ENCODE data around the gene PCOLCE2.

Gene PCOLCE2

GRCh38 chr3:142785996-142786395 is 102.9 kb downstream of the PCOLCE2 start:
- H3K4me1 ChIP-seq (ENCODE audit: control insufficient read depth, low read length), result no peaks in the 10 kb centered on the region
- no peak overlapping the region for H3K27ac ChIP-seq (ENCODE audit: low read depth, low read length)
- H3K27me3 ChIP-seq (ENCODE audit: control insufficient read depth, low read length), result no peaks in the 10 kb centered on the region
- H3K9me3 ChIP-seq (ENCODE audit: control insufficient read depth, insufficient read depth, low read length), result no peaks in the 10 kb centered on the region
- H3K9me2 ChIP-seq (replicated peaks; ENCODE audit: control insufficient read depth, low read length), result no peaks in the 10 kb centered on the region
- TF ChIP-seq EZH2phosphoT487 (IDR thresholded peaks at IDR 0.05; ENCODE audit: borderline replicate concordance, low read length), result no peak
- TF ChIP-seq, protein P1, sequence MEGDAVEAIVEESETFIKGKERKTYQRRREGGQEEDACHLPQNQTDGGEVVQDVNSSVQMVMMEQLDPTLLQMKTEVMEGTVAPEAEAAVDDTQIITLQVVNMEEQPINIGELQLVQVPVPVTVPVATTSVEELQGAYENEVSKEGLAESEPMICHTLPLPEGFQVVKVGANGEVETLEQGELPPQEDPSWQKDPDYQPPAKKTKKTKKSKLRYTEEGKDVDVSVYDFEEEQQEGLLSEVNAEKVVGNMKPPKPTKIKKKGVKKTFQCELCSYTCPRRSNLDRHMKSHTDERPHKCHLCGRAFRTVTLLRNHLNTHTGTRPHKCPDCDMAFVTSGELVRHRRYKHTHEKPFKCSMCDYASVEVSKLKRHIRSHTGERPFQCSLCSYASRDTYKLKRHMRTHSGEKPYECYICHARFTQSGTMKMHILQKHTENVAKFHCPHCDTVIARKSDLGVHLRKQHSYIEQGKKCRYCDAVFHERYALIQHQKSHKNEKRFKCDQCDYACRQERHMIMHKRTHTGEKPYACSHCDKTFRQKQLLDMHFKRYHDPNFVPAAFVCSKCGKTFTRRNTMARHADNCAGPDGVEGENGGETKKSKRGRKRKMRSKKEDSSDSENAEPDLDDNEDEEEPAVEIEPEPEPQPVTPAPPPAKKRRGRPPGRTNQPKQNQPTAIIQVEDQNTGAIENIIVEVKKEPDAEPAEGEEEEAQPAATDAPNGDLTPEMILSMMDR (IDR thresholded peaks at IDR 0.05; ENCODE audit: low read depth, low read length, poor library complexity, severe bottlenecking), result no peak
- H4K20me1 ChIP-seq (ENCODE audit: control insufficient read depth, insufficient read depth, low read depth, low read length), result no peaks in the 10 kb centered on the region
- H3K79me2 ChIP-seq (ENCODE audit: control insufficient read depth, low read length), result no peaks in the 10 kb centered on the region
- no peaks in the 10 kb centered on the region for H3K36me3 ChIP-seq (ENCODE audit: control insufficient read depth, low read length)
- H3F3A ChIP-seq (ENCODE audit: control insufficient read depth, insufficient read depth), result no peaks in the 10 kb centered on the region
- no peak overlapping the region for H3K4me2 ChIP-seq (ENCODE audit: low read length)
- H3K4me3 ChIP-seq (ENCODE audit: low read length), result no peak overlapping the region

DNA sequence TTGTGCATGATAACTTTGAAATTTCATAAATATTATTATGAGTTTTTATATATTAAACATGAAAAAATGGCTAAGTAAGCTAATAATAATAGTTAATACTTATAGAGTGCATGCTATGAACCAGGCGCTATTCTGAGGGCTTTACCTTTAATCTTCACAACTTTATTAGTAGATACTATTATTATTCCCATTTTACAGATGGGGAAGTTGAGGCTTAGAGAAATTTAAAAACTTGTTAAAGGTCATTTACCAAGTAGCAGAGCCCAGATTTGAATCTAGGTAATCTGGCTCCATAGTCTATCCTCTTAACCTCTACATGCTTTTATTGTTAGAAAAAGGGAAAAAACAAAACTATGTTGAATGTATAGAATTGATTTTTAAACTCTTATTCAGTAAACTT is 104.7 kb downstream of the PCOLCE2 start:
- Histone ChIP-seq H3K4me1 (ENCODE audit: control insufficient read depth, low read length) (no peaks in the 10 kb centered on the region), H3K4me3 (ENCODE audit: low read length) (no peak overlapping the region), H4K20me1 (ENCODE audit: control insufficient read depth, insufficient read depth, low read depth, low read length) (no peaks in the 10 kb centered on the region), H3K9me2 (replicated peaks; ENCODE audit: control insufficient read depth, low read length) (no peaks in the 10 kb centered on the region), H3F3A (ENCODE audit: control insufficient read depth, insufficient read depth) (no peaks in the 10 kb centered on the region), H3K27me3 (ENCODE audit: control insufficient read depth, low read length) (no peaks in the 10 kb centered on the region), H3K79me2 (ENCODE audit: control insufficient read depth, low read length) (no peaks in the 10 kb centered on the region), H3K9me3 (ENCODE audit: control insufficient read depth, insufficient read depth, low read length) (no peaks in the 10 kb centered on the region), H3K36me3 (ENCODE audit: control insufficient read depth, low read length) (no peaks in the 10 kb centered on the region), H3K4me2 (ENCODE audit: low read length) (no peak overlapping the region), H3K27ac (ENCODE audit: low read depth, low read length) (no peak overlapping the region)
- TF ChIP-seq EZH2phosphoT487 (IDR thresholded peaks at IDR 0.05; ENCODE audit: borderline replicate concordance, low read length), result no peak
- TF ChIP-seq, protein P1 (IDR thresholded peaks at IDR 0.05; ENCODE audit: low read depth, low read length, poor library complexity, severe bottlenecking), result no peak

DNA sequence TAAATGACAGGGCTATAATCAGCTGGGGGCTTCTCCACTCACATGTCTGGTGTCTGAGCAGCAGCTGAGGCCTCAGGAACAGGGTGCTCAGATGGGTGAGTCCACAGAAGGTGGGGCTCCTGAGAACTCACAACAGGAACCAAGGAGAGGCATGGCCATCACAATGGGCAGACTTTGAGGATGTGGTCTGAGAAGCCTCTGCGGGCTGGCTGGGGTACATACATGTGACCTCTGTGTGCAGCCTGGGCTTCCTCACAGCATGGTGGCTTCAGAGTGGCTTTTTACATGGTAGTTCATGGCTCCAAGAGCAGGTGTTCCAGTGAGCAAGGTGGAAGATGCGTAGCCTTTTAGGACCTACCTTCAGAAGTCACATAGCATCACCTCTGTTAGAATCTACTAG is 106.3 kb downstream of the PCOLCE2 start:
- Histone ChIP-seq H3K4me1 (ENCODE audit: control insufficient read depth, low read length) (no peaks in the 10 kb centered on the region), H3K9me3 (ENCODE audit: control insufficient read depth, insufficient read depth, low read length) (no peaks in the 10 kb centered on the region), H4K20me1 (ENCODE audit: control insufficient read depth, insufficient read depth, low read depth, low read length) (no peaks in the 10 kb centered on the region), H3K36me3 (ENCODE audit: control insufficient read depth, low read length) (no peaks in the 10 kb centered on the region), H3K79me2 (ENCODE audit: control insufficient read depth, low read length) (no peaks in the 10 kb centered on the region), H3K27me3 (ENCODE audit: control insufficient read depth, low read length) (no peaks in the 10 kb centered on the region), H3K4me2 (ENCODE audit: low read length) (no peak overlapping the region), H3K4me3 (ENCODE audit: low read length) (no peak overlapping the region), H3K27ac (ENCODE audit: low read depth, low read length) (no peak overlapping the region), H3F3A (ENCODE audit: control insufficient read depth, insufficient read depth) (no peaks in the 10 kb centered on the region), H3K9me2 (replicated peaks; ENCODE audit: control insufficient read depth, low read length) (no peaks in the 10 kb centered on the region)
- TF ChIP-seq, protein P1 (IDR thresholded peaks at IDR 0.05; ENCODE audit: low read depth, low read length, poor library complexity, severe bottlenecking), result no peak
- TF ChIP-seq EZH2phosphoT487 (IDR thresholded peaks at IDR 0.05; ENCODE audit: borderline replicate concordance, low read length), result no peak

- Histone ChIP-seq H3K4me3 (ENCODE audit: low read length) (no peak overlapping the region), H4K20me1 (ENCODE audit: control insufficient read depth, insufficient read depth, low read depth, low read length) (no peaks in the 10 kb centered on the region)
- TF ChIP-seq, protein P1 (IDR thresholded peaks at IDR 0.05; ENCODE audit: low read depth, low read length, poor library complexity, severe bottlenecking), result no peak
- no peak for TF ChIP-seq EZH2phosphoT487 (IDR thresholded peaks at IDR 0.05; ENCODE audit: borderline replicate concordance, low read length)
Measured at GRCh38 chr3:142779591-142779990, 109.3 kb downstream of the PCOLCE2 start.

More at GRCh38 chr3:142779591-142779990, 109.3 kb downstream of the PCOLCE2 start:
- Histone ChIP-seq H3K4me1 (ENCODE audit: control insufficient read depth, low read length) (no peaks in the 10 kb centered on the region), H3K9me3 (ENCODE audit: control insufficient read depth, insufficient read depth, low read length) (no peaks in the 10 kb centered on the region), H3K9me2 (replicated peaks; ENCODE audit: control insufficient read depth, low read length) (no peaks in the 10 kb centered on the region), H3K27ac (ENCODE audit: low read depth, low read length) (no peak overlapping the region), H3K36me3 (ENCODE audit: control insufficient read depth, low read length) (no peaks in the 10 kb centered on the region), H3K4me2 (ENCODE audit: low read length) (no peak overlapping the region), H3F3A (ENCODE audit: control insufficient read depth, insufficient read depth) (no peaks in the 10 kb centered on the region), H3K27me3 (ENCODE audit: control insufficient read depth, low read length) (no peaks in the 10 kb centered on the region), H3K79me2 (ENCODE audit: control insufficient read depth, low read length) (no peaks in the 10 kb centered on the region)
